HG03354 (cell line): Measurements from ENCODE around the gene ZNF219.
A peak's percentile ranks its signal among the peaks of the same experiment; 100 is the strongest.

Experiments
- ATAC-seq: cut with Tn5 transposase; IDR thresholded peaks from one replicate; pipeline ENCODE4 v1.9.1; 2021; ENCODE audit warnings: mild to moderate bottlenecking; ENCODE audit not compliant: unreplicated experiment, poor library complexity, severe bottlenecking

The ZNF219 gene

GRCh38 chr14:21070610-21071224 lies 27.7 kb downstream of the ZNF219 start:
- ATAC-seq: peak; percentile 24

GRCh38 chr14:21070083-21070609 lies 28.3 kb downstream of the ZNF219 start, which contains the start of gene ARHGEF40:
Gene ARHGEF40, plus strand, starts transcription at chr14:21070304. Its CDS starts 93 bp downstream, at chr14:21070397.
- no peak for ATAC-seq

- ATAC-seq: no peak
Observed at GRCh38 chr14:21069388-21070082, 28.9 kb downstream of the ZNF219 start.

GRCh38 chr14:21068521-21069387 lies 29.7 kb downstream of the ZNF219 start:
- ATAC-seq: no peak

GRCh38 chr14:21066882-21067502 lies 31.5 kb downstream of the ZNF219 start:
- ATAC-seq: no peak

- ATAC-seq: no peak
Observed at GRCh38 chr14:21063479-21063878, 35.0 kb downstream of the ZNF219 start.

GRCh38 chr14:21061347-21061668 lies 37.1 kb downstream of the ZNF219 start:
- ATAC-seq: no peak

- ATAC-seq: no peak
Observed at GRCh38 chr14:21060614-21061346, 37.7 kb downstream of the ZNF219 start.

GRCh38 chr14:21059842-21060613 lies 38.4 kb downstream of the ZNF219 start:
- ATAC-seq: no peak

- ATAC-seq: no peak
Observed at GRCh38 chr14:21058903-21059302, 39.6 kb downstream of the ZNF219 start.

- no peak for ATAC-seq
Observed at GRCh38 chr14:21057803-21058675, 40.4 kb downstream of the ZNF219 start, which contains the start of gene RNASE8. Gene RNASE8, plus strand, starts transcription at chr14:21057822. Its CDS starts 71 bp downstream, at chr14:21057893.

GRCh38 chr14:21056520-21057163 lies 41.8 kb downstream of the ZNF219 start:
- no peak for ATAC-seq

- ATAC-seq: no peak
Observed at GRCh38 chr14:21055432-21056117, 42.9 kb downstream of the ZNF219 start.

- ATAC-seq: no peak
Observed at GRCh38 chr14:21054768-21055145, 43.7 kb downstream of the ZNF219 start.

- no peak for ATAC-seq
Observed at GRCh38 chr14:21054123-21054767, 44.2 kb downstream of the ZNF219 start.
